GM18861 (cell line): Measurements from ENCODE around the gene SH3PXD2A.

Experiments
- ATAC-seq: cut with Tn5 transposase; IDR thresholded peaks from one replicate; pipeline ENCODE4 v1.9.1; 2021; ENCODE audit not compliant: unreplicated experiment

Gene SH3PXD2A

DNA sequence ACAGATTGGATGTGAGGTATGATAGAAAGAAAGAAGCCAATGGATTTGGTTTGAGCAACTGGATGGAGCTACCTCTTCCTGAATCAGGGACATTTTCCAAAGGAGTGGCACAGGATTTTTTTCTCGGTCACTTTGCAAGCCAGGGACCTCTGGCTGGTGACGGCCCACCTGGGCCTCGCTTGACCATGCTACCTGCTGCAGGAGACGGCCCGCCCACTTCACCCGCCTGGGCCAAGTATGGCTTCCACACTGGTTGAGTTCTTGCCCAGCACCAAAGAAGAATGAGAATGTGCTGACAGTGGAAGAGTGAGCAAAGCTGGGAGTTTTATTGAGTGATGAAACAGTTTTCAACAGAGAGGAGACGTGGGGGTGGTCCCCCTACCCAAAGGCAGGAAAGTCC is 24.5 kb upstream of the SH3PXD2A start:
- no peak for ATAC-seq

DNA sequence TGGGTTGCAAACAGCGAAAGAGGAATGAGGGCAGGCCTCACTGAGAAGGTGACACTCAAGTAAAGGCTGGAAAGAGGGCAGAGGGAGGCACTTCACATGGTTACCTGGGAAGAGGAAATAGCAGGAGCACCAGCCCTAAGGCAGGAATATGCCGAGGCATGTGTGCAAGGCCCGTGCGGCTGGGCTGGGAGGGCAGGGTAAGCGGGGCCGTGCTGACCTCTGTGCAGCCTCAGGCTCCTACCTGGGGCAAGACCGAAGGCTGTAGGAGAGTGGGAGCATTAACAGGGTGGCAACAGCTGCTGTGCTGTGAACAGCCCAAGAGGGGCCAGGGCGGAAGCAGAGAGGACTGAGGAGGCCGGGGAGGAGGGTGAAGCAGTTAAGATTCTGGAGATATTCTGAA is 24.0 kb upstream of the SH3PXD2A start:
- no peak for ATAC-seq

DNA sequence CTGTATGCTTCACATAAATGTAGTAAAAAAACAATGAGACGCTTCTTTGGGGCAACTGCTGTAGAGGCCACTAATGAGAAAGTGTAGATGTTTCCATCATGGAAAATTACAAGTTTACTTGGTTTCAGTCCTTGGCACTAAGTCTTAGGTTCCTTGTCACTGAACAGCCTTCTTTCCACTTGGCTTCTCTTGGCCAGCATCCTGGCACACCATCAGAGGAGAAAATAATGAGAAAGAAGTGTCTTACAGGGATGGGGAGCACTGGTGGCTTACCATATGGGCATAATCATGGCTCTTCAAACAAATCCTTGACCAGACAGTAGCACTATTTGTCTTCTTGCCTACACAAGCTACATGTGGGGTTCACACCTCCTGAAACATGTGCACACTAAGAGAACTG is 22.5 kb upstream of the SH3PXD2A start:
- ATAC-seq, result no peak

DNA sequence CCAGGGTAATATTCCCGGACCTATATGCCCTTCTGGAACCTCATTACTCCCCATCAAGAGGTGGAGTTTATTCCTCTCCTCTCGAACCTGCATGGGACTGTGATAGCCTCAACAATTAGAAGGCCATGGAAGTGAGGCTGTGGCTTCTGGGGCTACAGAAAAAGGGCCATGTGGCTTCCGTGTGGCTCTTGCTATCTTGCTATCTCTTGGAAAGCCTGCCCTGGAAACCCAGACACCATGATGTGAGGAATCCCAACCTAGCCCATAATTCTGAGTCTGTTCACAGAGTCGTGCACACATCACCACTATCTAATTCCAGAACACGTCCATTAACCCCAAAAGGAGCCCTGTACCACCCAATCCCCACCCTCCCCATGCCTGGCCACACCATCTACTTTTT is 20.8 kb upstream of the SH3PXD2A start:
- no peak for ATAC-seq

DNA sequence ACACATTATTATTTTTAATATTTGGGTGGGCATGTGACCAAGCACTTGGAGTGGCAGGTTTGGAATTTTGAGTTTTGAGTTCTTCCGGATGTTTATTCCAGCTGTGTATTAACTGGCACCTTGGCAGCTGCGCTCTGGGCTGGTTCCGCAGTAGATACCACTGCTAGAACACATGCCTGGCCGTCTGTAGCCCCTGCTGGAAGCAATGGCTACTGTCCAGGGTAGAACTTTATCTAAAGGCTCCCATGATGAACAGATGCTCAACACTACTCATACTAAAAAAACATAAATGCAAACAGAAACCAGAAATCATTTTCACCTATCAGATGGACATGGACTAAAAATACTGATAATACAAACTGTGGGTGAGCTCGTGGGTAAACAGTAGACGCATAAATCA is 19.4 kb upstream of the SH3PXD2A start:
- ATAC-seq, result no peak

DNA sequence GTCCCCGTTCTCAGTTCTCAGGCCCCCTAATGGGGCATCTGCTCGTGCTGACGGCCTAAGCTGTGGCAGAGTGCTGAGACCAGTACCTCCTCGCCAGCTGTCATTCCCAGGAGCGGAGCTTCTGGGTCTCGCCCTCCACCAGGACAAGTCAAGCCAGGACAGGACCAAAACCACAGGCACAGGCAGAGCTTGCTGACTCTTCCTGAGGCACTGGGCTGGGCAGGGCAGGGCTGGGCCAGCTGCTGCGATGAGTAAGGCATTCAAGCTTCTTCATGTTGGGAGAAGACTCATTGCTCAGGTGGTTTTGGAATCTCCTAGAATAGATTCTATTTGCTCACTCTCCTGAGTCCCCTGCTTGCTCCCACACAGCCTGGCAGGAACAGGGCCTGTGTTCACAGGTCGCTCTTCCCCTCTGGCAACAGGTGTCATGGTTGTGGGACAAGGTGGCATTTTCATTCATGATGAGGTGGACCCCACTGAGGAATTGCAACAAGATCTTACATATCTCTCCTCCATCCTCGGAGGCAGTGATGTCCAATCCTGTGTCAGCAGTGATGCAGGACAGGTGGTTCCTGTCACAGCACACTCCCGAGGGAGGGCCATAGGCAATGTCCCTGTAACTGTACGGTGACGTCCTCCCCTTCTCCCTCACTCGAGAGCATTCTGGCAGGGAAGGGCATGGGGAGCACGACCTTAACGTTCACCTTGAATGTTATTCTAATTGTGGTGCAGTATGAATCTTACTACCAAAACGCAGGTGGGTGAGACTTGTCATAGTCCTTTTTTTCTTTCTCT is 17.0 kb upstream of the SH3PXD2A start:
- ATAC-seq, result no peak

DNA sequence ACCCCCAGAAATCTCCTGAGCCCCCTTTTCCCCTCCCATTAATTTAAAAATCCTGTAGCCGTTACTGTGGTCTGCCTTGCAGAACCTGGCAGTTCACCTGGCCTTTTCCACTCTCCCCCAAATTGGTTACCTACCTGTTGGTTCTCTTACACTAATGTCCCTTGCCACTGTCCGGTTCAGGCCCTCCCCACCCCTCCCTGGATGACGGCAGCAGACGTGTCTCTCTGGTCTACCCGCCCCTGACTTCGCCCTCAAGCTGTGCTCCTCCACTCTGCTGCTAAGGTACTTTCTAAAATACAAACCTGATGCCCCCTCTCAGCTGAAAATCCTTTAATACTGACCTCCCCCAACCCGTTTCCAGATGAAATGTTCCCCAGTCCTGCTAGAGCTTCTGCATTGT is 15.6 kb upstream of the SH3PXD2A start:
- ATAC-seq, result no peak

DNA sequence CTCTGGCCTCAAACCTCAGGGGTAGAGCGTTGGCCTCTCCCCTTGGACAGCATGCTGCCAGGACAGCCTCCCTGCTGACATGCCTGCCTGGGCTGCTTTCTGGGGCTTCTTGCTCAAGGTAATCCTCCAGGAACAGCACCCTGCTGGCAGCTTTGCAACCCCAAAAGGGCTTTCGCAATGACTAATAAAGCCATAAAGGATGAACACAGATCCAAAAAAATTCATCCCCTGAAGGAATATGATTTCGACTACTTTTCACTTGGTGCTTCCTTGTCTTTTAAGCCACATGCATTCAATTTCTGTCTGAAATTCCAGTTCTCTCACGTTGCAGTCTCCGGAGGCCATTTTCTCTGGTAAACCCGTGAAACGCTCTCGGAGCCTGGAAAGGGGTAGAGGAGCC is 15.1 kb upstream of the SH3PXD2A start:
- no peak for ATAC-seq

DNA sequence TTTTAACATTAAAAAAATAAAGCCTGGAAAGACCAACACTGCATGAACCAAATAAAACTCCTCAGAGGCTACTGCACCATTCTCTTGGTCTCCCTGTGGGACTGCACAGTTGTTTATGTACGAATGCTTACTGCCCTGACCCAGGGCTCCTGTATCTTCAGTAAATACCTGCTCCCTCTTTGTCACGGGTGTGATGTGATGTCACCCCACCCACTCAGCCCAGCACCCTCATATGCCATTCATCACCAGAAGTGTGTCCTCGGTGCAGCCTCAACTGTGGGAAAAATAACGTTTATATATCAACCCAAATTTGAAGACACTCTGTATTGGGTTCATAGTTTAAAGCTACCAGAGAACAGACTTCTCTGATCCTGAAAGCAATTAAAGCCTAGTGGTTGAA is 14.0 kb upstream of the SH3PXD2A start:
- no peak for ATAC-seq

DNA sequence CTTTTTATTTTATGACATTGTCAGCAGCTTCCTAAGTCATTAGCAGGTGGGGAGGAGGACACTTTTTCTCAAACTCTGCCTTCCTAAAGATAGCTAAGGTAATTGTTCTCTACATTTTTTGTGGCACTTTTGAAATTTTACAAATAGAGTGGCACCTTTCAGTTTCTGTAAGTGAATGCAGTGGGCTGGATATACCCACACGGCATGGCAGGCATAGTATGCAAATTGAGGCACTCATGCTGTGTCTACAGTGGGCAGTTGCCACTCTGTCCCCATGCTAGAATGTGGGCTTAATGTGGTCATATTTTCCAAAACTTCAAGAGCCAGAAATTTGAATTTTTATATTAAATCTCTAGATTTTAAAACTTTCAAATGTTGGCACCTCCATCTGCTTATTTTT is 12.8 kb upstream of the SH3PXD2A start:
- no peak for ATAC-seq

DNA sequence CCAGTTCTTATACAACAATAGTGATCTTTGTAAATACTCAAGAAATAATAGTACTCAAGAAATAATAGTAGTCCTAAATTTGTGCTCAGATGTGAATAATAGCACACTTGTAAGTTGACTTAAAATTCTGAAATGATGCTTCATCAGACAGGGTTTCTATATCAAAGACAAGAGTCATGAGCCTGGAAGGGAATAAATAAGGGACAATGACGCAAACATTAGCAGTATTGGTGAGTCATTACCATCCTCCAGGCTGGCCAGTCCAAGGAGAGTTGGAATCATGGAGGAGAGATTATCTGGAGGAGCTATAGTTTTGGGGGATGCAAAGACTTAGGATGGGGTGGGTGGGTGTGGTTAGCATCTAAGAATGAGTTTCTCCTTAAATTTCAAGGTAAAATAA is 6.1 kb upstream of the SH3PXD2A start:
- no peak for ATAC-seq

DNA sequence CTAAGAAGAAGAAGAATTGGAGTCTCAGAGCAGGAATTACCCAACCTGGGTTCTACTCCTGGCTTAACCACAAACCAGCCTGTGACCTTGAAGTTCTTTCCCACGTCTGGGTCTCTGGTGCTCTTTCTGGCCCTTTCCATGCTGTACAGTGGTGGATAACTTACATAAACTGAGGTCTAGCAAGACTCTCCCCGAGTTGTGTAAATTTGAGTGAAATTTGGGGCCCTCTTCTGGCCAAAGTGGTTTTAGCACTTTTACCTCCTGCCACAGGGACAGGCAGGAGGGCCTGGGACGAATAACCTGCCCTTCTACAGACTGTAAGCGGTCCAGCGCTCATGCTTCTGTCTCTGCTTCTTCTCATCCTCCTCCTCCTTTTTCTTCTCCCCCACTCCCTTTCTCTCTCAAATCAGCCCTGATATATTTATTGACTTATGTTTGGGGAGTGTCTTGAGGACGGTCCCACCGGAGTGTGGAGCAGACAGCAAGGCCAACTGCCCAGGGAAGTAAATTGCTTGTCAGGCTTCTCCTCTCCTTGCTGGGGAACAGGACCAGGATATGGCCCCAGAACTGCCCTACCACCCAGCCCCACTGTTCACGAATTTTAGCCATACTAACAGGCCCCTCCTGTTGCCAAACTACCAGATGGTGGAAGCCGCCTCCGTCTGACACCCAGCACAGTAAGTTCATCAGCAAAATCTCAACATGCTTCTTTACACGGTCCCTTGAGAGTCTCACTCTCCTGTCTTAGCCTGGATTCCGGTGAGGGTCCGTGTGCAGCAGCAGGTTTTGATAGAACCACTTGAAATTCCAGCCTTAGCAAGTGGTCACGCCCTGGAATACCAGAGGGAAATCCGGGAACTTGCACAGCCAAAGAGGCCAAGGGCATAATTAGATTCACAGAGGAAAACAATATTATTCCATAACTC is 4.0 kb upstream of the SH3PXD2A start:
- no peak for ATAC-seq

DNA sequence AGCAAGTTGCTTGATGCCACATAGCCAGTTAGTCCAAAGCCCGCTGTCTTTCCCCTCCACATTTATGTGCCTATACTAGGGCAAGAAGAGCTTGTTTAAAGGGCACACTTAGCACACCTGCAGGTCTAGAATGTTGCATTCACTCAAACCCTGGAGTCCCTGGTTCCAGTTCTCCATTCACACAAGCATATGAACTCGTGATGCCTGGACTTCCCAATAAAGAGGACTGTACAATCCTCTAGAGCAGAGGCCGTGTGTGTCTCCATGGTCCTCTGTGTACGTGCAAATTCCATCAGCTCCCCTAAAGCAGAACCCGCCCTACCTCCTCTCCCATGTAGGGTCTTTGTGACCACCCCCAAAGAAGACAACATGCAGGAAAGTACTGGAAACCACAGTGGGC is 3.0 kb upstream of the SH3PXD2A start:
- ATAC-seq, result no peak

DNA sequence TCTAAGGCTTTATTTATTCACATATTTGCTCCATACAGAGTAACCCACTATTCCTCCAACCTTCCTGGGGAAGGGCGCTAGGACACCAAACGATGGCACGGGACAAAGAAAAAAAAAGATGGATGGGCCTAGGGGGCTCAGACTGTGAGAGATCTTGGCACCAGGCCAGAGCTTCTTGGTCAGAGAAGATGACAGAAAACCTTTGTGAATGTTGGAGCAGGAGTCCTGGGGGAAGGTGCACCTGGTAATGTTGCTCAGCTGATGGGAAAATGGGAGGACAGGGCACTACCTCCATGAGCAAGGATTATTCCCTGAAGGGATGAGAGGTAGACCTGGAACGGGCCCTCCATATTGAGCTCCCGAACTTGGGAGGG is 1.4 kb upstream of the SH3PXD2A start:
- no peak for ATAC-seq

DNA sequence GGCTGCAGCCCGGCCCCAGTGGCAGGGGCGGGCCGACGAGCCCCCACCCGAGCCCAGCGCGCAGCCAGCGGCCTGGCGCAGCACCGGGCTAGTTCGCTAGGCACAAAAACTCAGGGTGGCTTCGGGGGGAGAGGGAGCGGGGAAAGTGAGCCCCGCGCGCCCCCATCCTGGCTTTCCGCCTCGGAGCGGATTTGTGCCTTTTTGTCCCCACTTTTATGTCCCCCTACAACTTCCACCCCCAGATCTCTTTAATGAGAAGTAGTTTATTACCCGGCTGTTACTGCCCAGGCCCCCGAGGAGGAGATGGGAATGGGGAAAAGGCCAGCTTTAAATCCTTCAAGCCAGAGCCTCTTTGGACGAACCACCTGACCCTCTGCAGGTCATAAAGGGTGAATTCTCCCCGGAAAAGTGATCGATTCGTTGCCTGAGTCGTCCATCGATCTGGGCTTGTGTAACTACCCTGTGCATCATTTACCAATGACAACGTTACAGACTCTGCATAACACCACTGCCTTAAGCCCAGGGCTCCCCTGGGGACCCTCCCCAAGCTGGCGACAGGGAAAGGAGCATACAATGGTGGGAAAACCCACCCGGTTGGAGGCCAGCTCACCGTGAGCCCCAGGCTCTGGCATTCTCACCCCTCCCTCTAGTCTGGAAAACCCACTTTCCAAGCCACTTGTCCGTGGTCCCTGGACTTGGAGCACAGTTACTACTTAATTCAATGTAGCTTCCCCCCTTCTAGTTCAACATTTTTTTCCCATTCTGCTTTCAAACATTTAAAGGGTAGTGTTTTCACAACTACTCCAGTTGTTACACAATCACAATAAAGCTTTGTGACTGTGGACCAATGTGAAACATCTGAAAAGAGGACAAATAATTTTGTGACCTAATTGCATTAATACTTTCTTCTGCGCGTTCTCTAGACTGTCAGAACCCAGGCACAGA is 748 bp upstream of the SH3PXD2A start:
- ATAC-seq, result no peak

DNA sequence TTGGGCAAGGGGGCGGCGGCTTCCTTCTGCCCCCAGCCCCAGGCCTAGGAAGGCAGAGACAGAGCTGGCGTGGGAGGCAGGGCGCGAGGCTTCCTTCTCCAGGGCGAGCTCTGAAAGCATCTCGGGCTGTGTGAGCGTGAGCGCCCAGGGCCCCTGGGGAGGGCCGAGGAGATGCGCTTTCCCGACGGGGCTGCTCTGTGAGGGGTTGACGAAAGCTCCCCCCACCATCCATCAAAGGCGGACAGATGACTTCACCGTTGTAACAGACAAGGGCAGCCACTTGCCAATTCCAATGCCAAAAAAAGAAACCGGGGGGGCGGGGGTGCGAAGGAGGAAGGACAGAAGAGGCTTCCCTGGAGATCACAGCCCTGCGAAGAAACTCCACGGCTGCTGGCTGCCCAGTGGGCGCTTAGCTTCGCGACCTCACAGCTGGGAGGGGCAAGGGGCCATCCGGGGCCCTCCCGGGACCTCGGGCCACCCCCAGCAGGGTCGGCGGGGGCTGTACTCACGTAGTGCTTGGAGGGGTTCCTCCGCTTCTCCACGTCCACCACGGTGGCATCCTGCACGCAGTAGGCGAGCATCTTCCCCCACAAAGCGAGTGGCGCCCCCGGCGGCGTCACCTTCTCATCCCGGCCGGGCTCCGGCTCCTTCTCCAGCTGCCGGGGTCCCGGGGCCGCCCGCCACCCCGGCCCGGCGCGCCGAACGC is 537 bp downstream of the SH3PXD2A start:
- ATAC-seq, result no peak

DNA sequence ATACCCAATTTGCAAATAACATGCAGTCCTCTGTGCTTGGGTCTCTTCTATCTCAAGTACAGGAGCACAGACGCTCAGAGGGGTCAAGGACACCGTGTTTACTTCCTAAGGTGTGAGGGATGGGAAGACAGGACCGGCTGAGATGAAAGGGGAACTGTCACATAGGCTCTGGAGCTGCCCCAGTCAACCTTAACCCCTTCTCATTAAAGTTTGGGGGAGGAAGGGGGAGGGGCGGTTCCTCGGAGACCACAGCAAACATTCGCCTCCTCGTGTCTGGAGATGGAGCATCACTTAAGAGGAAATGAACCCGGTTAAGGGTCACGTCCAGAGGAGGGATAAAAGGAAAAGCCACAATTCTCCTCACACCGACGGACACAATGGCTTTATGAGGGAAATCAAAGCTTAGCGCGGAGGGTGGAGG is 1.1 kb downstream of the SH3PXD2A start:
- ATAC-seq, result no peak

DNA sequence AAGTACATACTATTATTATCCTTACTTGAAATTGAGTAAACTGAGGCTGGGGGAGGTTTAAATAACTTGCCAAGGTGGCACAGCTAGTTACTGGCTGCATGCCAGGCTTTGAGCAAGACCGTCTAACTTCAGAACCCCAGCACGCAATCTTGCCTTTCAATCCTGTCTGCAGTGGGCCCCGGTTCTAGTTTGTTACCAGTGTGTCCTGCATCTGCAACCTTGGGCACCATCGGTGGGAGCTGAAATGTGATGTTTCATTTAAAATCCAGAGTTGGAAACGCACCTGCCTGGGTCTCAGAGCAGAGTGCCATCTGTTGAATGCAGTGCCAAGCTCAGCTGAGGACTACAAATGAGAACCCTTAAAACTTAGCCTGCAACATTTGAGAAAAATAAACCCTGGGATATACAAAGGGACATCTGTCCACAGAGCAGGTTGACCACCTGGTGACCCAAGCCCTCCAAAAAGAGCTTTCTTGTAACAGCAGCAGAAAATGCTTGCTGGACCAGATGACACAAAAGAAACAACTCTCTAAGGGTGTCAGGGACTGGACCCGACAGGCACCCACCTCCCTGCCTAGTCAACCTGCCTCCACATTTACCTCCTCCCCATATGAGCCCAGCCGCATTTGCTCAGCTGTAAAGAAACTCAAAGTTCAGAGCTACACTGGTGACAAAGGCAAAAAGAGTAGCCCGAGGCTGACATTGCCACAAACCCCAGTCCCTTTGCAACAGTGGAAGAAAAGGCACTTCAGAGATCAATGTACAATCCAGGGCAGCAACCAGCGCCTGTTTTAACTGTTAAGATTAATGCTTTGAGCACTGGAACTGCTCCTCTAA is 1.7 kb downstream of the SH3PXD2A start:
- no peak for ATAC-seq

DNA sequence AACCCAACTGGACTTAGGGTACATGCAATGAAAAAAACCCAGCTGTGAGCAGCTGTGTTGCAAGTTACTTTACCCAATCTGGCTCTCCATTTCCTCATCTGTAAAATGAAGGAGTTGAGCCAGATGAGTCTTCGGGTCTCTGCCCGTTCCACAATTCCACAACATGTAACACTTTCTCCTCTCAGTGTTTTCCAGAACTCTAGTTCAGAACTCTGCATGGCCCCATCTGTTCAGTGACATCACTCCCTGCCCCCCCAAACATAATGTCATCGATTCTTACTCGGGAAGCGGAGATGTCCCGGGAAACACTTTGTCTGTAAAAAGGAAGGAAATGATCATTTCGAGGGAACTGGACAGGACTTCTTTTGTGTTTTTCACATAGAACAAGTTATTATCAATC is 2.5 kb downstream of the SH3PXD2A start:
- no peak for ATAC-seq
